Measurements from ENCODE around the gene WWTR1. TPM values are rescaled to one million over a fixed set of nuclear protein-coding genes. Genes with fewer than 3 reads are reported as not detected.

WWTR1 gene
- total RNA-seq, 1 donor from 2014 or later, result 137 TPM

- H3K27me3 Mint-ChIP-seq (ENCODE audit: unreplicated experiment), result peaks cover 21% of the 10 kb centered on the region
- DNase-seq (ENCODE audit: low spot score), result no peak
- H3K4me3 Mint-ChIP-seq (ENCODE audit: unreplicated experiment), result peak overlapping the region; percentile 19
- peaks cover 43% of the 10 kb centered on the region for H3K36me3 Mint-ChIP-seq (ENCODE audit: low read depth, unreplicated experiment)
- H3K27ac Mint-ChIP-seq (ENCODE audit: unreplicated experiment), result no peak overlapping the region
- no peak for TF ChIP-seq CTCF (IDR thresholded peaks at IDR 0.05; ENCODE audit: unreplicated experiment)
- H3K4me1 Mint-ChIP-seq (ENCODE audit: unreplicated experiment), result peaks cover 41% of the 10 kb centered on the region
- no peaks in the 10 kb centered on the region for H3K9me3 Mint-ChIP-seq (ENCODE audit: unreplicated experiment)
These were observed 112.8 kb downstream of the WWTR1 start for GRCh38 chr3:149545049-149545448.

DNA sequence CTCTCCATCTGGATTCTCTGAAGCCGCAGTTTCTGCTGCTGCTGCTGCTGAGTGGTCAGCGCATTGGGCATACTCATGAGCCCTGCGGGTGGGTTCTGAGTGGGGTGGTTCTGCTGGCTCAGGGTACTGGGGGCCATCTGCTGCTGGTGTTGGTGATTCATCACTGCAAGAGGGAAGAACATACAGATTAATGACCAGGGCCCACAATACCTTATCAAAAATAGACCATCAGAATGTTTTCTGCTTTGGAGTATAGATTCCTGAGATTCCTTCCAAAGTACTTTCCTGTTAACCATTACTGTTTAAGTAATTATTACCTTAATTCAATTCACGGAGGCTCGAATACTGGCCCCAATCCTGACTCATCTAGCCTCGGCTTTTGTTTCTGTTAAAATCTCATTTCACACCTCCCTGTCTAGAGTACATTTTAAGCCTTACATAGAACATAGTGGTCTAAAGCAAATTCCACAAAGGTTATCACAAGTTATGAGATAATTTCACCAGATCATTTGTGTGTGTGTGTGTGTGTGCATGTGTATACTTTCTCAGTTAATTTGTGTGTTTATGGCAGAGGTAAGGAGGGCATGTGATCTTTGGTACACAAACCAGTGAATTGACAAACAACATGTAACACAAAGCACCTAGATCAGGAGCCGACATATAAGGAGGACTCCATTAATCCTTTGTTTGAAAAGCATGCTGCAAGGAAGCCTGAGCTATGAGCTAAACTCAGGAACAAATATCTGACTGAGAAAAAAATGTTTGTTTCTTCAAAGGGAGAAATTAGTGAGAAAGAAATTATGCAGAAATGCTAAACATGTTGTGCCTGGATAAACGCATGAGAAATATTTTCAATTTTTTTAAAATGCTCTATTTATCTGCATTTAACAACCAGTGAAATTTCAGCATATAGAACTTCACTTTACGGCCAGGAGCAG lies 115.2 kb downstream of the WWTR1 start:
- Mint-ChIP-seq H3K4me1 (ENCODE audit: unreplicated experiment) (peaks cover 43% of the 10 kb centered on the region), H3K9me3 (ENCODE audit: unreplicated experiment) (no peaks in the 10 kb centered on the region), H3K4me3 (ENCODE audit: unreplicated experiment) (peak overlapping the region; percentile 49), H3K27ac (ENCODE audit: unreplicated experiment) (peak overlapping the region; percentile 7), H3K27me3 (ENCODE audit: unreplicated experiment) (peaks cover 19% of the 10 kb centered on the region), H3K36me3 (ENCODE audit: low read depth, unreplicated experiment) (peaks cover 36% of the 10 kb centered on the region)
- TF ChIP-seq CTCF (IDR thresholded peaks at IDR 0.05; ENCODE audit: unreplicated experiment), result no peak
- DNase-seq (ENCODE audit: low spot score), result no peak

- peak overlapping the region; percentile 52 for H3K4me3 Mint-ChIP-seq (ENCODE audit: unreplicated experiment)
- no peaks in the 10 kb centered on the region for H3K9me3 Mint-ChIP-seq (ENCODE audit: unreplicated experiment)
- peaks cover 51% of the 10 kb centered on the region for H3K4me1 Mint-ChIP-seq (ENCODE audit: unreplicated experiment)
- H3K27me3 Mint-ChIP-seq (ENCODE audit: unreplicated experiment), result peaks cover 18% of the 10 kb centered on the region
- no peak for TF ChIP-seq CTCF (IDR thresholded peaks at IDR 0.05; ENCODE audit: unreplicated experiment)
- peaks cover 32% of the 10 kb centered on the region for H3K36me3 Mint-ChIP-seq (ENCODE audit: low read depth, unreplicated experiment)
- no peak for DNase-seq (ENCODE audit: low spot score)
- H3K27ac Mint-ChIP-seq (ENCODE audit: unreplicated experiment), result peak overlapping the region; percentile 58
These were observed 116.7 kb downstream of the WWTR1 start for GRCh38 chr3:149541091-149541491.

- H3K4me1 Mint-ChIP-seq (ENCODE audit: unreplicated experiment), result peaks cover 68% of the 10 kb centered on the region
- TF ChIP-seq CTCF (IDR thresholded peaks at IDR 0.05; ENCODE audit: unreplicated experiment), result no peak
- H3K4me3 Mint-ChIP-seq (ENCODE audit: unreplicated experiment), result no peak overlapping the region
- H3K27ac Mint-ChIP-seq (ENCODE audit: unreplicated experiment), result no peak overlapping the region
- peaks cover 46% of the 10 kb centered on the region for H3K36me3 Mint-ChIP-seq (ENCODE audit: low read depth, unreplicated experiment)
- H3K27me3 Mint-ChIP-seq (ENCODE audit: unreplicated experiment), result peaks cover 22% of the 10 kb centered on the region
- H3K9me3 Mint-ChIP-seq (ENCODE audit: unreplicated experiment), result no peaks in the 10 kb centered on the region
- DNase-seq (ENCODE audit: low spot score), result no peak
These were observed 119.5 kb downstream of the WWTR1 start for GRCh38 chr3:149538371-149538770.

DNA sequence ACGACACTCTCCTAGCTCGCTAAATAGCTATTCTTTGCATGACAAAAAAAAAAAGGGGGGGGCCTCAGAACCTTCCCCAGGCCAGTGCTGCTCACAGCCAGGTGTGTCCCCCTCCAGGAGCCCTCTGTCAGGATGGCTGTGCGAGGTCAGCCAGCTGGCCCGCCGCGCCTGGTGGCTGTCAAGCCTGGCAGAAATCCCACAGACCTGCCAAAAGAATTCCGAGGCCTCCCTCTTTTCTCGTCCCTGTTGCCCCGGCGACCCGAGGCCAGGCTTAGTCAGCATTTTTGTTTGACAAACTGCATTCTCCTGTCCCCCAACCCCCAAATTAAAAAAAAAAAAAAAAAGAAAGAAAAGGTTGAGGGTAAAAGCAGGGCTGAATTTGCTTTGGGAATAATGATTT lies 121.4 kb downstream of the WWTR1 start:
- no peak for DNase-seq (ENCODE audit: low spot score)
- Mint-ChIP-seq H3K36me3 (ENCODE audit: low read depth, unreplicated experiment) (peaks cover 41% of the 10 kb centered on the region), H3K4me1 (ENCODE audit: unreplicated experiment) (peaks cover 73% of the 10 kb centered on the region), H3K27me3 (ENCODE audit: unreplicated experiment) (peaks cover 22% of the 10 kb centered on the region), H3K4me3 (ENCODE audit: unreplicated experiment) (no peak overlapping the region), H3K9me3 (ENCODE audit: unreplicated experiment) (no peaks in the 10 kb centered on the region), H3K27ac (ENCODE audit: unreplicated experiment) (peak overlapping the region; percentile 38)
- TF ChIP-seq CTCF (IDR thresholded peaks at IDR 0.05; ENCODE audit: unreplicated experiment), result no peak
